GM12872 (cell line): ENCODE results near the gene BBS4.
"Not testable (repeated sequence)": the region's sequence is repeated elsewhere in the genome, so short reads cannot be mapped to it uniquely, and the experiment has no call there.

Source experiments
- TF ChIP-seq, protein P1 (sequence below): IDR thresholded peaks from 3 replicates; pipeline ENCODE4 v1.5.1; 2011; ENCODE audit warnings: low read depth, mild to moderate bottlenecking, low read length, moderate library complexity; ENCODE audit not compliant: insufficient read depth

Gene BBS4, protein sequence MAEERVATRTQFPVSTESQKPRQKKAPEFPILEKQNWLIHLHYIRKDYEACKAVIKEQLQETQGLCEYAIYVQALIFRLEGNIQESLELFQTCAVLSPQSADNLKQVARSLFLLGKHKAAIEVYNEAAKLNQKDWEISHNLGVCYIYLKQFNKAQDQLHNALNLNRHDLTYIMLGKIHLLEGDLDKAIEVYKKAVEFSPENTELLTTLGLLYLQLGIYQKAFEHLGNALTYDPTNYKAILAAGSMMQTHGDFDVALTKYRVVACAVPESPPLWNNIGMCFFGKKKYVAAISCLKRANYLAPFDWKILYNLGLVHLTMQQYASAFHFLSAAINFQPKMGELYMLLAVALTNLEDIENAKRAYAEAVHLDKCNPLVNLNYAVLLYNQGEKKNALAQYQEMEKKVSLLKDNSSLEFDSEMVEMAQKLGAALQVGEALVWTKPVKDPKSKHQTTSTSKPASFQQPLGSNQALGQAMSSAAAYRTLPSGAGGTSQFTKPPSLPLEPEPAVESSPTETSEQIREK

DNA sequence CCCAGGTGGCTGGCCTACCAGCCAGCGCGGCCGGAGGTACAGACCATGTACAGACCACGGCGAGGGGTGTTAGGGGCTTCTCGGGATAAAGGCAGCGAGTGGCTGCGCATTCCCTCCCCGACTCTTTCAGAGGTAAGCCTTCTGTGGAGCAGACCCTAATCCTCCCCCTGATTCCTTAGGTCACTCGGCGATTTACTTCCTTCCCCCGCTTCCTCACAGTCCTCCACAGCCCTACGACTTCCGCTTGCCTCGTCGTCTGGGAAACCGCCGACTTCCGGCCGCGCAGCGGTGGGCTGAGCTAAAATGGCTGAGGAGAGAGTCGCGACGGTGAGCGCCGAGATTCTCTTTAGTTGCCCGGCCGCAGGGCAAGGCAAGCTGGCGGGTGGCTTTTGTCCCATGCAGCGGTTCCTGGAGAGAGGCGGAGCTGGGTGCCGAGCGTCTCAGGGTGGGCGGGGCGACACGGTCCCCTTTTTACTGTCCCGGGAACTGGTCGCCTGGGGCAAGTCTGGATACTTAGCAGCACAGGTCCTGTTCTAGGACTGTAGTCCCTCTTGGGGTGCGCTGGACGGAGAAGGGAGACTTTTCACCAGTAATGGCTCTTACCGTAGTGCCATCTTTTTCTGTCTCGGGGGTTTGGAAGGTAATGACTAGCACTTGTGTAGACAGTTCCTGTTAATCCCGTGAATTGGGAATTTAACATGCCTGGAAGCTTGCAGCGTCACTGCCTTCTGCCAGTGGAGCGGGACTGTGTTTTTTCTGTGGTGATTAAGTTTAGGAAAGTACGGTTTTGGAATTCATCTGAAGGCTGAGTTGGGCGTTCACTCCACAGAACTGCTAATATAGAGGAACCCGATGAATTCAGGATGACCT is at the start of gene BBS4, which contains the start of gene HIGD2B:
BBS4 (plus strand) TSS at position 283 of the 870 bp plus-strand sequence; CDS start at position 304, 21 bp downstream.
HIGD2B (minus strand) TSS at position 258 of the 870 bp plus-strand sequence. CDS start 9,808 bp downstream, outside the sequence.
- TF ChIP-seq, protein P1, sequence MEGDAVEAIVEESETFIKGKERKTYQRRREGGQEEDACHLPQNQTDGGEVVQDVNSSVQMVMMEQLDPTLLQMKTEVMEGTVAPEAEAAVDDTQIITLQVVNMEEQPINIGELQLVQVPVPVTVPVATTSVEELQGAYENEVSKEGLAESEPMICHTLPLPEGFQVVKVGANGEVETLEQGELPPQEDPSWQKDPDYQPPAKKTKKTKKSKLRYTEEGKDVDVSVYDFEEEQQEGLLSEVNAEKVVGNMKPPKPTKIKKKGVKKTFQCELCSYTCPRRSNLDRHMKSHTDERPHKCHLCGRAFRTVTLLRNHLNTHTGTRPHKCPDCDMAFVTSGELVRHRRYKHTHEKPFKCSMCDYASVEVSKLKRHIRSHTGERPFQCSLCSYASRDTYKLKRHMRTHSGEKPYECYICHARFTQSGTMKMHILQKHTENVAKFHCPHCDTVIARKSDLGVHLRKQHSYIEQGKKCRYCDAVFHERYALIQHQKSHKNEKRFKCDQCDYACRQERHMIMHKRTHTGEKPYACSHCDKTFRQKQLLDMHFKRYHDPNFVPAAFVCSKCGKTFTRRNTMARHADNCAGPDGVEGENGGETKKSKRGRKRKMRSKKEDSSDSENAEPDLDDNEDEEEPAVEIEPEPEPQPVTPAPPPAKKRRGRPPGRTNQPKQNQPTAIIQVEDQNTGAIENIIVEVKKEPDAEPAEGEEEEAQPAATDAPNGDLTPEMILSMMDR = no peak

DNA sequence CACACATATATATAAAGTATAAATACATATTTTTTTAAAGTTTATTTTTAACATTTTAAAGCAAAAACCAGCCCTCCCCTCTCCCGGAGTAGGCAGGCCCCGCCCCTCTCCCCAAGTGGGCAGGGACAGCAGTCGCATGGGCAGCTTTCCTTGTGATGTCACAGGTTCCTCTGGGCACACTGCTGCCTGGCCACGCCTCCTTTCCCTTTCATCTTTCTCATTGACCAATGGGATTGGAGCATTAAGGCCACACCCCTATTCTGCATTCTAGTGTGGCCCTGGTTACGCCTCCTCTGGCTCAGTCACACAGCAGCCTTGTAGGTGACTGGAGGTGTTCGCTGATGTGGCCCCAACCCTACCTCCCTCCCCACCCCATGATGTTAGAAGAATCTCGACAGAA is 31.6 kb upstream of the BBS4 start, which contains the start of gene GOLGA6B:
GOLGA6B (plus strand) TSS at position 301 of the 400 bp plus-strand sequence; CDS start at position 342, 41 bp downstream.
- TF ChIP-seq, protein P1 = not testable (repeated sequence)

DNA sequence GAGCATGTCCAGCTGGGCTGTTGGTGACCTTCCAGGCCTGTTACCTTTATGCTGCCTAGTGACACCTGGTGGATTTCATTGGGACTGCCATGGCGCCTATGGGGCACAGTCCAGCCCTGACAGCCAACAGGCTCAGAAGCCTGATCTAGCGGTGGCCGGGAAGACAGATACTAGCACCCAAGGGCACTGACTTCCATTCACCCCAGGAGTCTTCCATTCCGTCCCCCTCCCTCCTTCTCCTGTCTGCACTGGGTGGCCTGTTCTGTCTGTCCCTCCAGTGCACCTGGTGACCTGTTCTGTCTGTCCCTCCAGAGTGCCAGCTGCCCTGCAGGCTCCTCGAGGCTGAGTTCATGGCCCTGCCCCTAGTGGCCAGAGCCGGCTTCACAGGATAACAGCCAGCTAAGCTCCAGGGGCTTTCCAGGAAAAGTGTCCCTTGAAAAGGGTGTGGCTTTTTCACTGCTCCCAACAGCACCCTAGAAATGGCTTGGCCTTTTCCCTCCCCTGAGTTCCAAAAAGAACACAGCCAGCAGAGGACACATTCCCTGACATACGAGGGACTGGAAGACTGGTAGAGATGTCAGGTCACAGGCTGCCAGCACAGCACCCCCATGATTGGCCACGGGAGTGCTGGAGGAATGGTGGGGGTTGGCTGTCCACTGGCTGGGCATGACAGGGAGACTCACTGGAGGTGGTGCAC is 15.2 kb upstream of the BBS4 start:
- TF ChIP-seq, protein P1 = peak; percentile 81

DNA sequence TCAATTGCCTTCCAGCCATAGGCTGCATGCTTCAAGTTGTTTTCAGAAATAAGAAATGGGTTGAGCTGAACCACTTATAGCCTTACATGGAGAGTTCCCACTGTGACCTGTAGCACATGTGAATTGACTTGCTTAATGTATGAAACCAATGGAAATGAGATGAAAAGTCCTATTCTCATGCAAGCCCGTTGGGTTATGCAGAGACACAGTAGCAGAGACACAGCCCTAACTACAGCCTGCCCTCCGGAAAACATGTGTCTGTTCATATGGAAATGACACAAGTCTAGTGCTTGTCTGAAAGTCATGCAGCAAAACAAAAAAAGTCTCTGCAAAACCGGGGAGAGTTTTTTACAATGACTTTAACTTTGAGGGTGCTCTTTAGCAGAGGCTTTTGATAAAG is 14.5 kb upstream of the BBS4 start:
- TF ChIP-seq, protein P1 = no peak

DNA sequence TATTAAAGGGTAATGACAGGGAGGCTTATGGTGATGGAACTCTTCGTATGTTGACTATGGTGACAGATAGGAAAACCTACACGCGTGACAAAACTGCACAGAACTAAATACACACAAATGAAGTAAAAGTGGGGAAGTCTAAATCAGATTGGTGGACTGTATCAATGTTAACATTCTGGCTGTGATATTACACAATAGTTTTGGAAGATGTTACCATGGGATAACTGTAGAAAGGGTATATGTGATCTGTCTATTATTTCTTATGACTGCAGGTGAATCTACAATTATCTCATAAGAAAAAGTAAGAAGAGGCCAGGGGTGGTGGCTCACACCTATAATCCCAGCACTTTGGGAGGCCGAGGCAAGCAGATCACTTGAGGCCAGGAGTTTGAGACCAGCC is 9.2 kb upstream of the BBS4 start:
- TF ChIP-seq, protein P1 = no peak

DNA sequence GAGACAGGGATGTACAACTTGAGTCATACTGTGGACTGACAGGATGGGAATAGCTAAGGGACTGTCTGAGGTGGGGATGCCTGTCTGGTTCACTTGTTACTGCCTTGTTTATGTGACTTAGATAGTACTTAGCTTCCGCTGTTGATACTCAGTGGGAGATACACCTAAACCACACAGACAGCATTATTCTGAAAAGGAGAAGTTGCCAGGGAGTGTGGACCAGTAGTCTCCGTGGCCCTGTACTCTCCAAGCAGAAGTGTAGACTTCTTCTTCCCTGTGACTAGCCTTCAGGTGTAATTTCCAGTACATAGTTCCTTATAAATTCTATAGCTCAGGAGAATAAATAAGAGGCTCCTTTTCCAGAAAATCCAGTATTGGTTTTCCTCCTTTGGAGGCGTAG is 5.1 kb upstream of the BBS4 start:
- TF ChIP-seq, protein P1 = no peak

DNA sequence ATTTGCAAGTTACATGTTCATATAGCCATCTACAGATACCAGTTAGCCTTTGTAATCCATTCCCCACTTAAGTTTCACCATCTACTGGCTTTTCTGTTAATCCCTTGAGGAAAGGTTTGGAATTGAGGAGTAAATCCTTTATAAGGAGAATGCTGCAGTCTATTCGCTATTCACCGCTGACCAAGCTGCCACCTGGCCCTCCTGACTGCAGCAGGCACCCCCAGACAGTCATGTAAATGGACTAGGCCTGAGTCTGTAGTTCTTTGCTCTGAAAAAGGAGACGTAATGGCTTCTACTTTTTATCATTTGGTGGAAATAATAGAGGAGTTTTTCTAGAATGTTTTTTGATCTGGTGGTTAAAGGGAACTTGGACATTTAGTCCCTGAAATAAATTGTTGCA is 3.2 kb upstream of the BBS4 start:
- TF ChIP-seq, protein P1 = no peak
